HL-60 (cell line): ENCODE data around the gene KANSL3.

Experiments
- GABPA ChIP-seq: IDR thresholded peaks from 2 replicates; pipeline ENCODE4 v1.6.1; 2012; ENCODE audit warnings: low read depth
- POLR2AphosphoS5 ChIP-seq: IDR thresholded peaks from 2 replicates; pipeline ENCODE4 v1.6.1; 2012; ENCODE audit warnings: low read depth
- TF ChIP-seq, protein P1 (sequence below): IDR thresholded peaks from one replicate; pipeline ENCODE4 v1.5.1; 2011; ENCODE audit warnings: low read length, control low read depth, inconsistent platforms; ENCODE audit not compliant: insufficient read depth

DNA sequence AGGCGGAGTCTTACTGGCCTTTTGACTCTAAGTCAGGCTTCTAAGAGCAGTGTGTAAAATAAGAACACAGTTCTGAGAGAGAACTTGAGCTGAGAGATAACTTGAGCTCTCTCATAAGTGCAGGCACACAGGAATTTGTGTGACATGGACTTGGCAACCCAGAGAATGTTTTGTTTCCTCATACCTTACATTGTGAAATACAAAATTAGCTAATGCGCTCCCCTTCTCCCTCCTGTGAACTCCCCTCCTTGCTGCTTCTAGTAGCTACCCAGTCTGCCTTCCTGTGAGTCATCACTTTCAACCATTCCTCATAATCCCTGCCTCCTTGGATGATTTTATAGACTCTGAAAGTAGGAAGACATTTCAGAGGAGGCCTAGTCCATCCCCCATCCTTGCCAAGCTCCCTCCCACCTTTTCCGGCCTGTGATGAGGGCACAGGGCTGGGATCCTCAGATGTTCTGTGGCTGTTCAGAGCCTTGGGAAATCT is 27.0 kb upstream of the KANSL3 start:
- TF ChIP-seq, protein P1, sequence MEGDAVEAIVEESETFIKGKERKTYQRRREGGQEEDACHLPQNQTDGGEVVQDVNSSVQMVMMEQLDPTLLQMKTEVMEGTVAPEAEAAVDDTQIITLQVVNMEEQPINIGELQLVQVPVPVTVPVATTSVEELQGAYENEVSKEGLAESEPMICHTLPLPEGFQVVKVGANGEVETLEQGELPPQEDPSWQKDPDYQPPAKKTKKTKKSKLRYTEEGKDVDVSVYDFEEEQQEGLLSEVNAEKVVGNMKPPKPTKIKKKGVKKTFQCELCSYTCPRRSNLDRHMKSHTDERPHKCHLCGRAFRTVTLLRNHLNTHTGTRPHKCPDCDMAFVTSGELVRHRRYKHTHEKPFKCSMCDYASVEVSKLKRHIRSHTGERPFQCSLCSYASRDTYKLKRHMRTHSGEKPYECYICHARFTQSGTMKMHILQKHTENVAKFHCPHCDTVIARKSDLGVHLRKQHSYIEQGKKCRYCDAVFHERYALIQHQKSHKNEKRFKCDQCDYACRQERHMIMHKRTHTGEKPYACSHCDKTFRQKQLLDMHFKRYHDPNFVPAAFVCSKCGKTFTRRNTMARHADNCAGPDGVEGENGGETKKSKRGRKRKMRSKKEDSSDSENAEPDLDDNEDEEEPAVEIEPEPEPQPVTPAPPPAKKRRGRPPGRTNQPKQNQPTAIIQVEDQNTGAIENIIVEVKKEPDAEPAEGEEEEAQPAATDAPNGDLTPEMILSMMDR = no peak
- no peak for TF ChIP-seq POLR2AphosphoS5
- TF ChIP-seq GABPA = no peak
